K562 (cell line): ENCODE measurements around the gene GBA2.

ENCODE experiments used
- CTCF ChIP-seq, 3 experiments: IDR thresholded peaks in 2 of 3; conservative IDR thresholded peaks in 1 of 3; 2 replicates each; pipeline ENCODE4 v1.5.1; 2011 to 2012; ENCODE audit warnings: low read length in 3 of 3, mild to moderate bottlenecking in 3 of 3, control low read depth in 2 of 3, improper control_type of control experiment in 1 of 3, inconsistent platforms in 1 of 3, low read depth in 1 of 3, mixed read lengths in 1 of 3, moderate library complexity in 1 of 3; ENCODE audit not compliant: insufficient read depth in 2 of 3
- KLF6 ChIP-seq: fragments of 250-450 bp; sonication (Bioruptor Pico); IDR thresholded peaks from 2 replicates; pipeline ENCODE4 v1.4.0; 2020; ENCODE audit warnings: mild to moderate bottlenecking, moderate library complexity, borderline replicate concordance
- MEF2D ChIP-seq: conservative IDR thresholded peaks from 2 replicates; pipeline ENCODE4 v1.6.1; 2016; ENCODE audit warnings: low read depth, missing genetic modification characterization, missing compliant biosample characterization
- MXI1 ChIP-seq: IDR thresholded peaks from 2 replicates; pipeline ENCODE4 v1.6.1; 2011; ENCODE audit warnings: low read depth, mild to moderate bottlenecking, improper control_type of control experiment, low read length
- PBX2 ChIP-seq, 2 experiments: IDR thresholded peaks in 1 of 2; conservative IDR thresholded peaks in 1 of 2; 2 replicates each; pipeline ENCODE4 v1.6.1; 2016; ENCODE audit warnings: low read depth in 2 of 2, mild to moderate bottlenecking in 1 of 2, missing compliant biosample characterization in 1 of 2, missing genetic modification characterization in 1 of 2, moderate library complexity in 1 of 2
- POLR2AphosphoS5 ChIP-seq: IDR thresholded peaks from 2 replicates; pipeline ENCODE4 v1.6.1; 2011; ENCODE audit warnings: mild to moderate bottlenecking, low read depth, low read length, moderate library complexity; ENCODE audit not compliant: control insufficient read depth, insufficient read depth
- RBM39 ChIP-seq: fragments of 200-400 bp; formaldehyde crosslinking; optimal IDR thresholded peaks from 2 replicates; pipeline ENCODE3; 2018; ENCODE audit warnings: low read depth, low read length
- TAF1 ChIP-seq: IDR thresholded peaks from 2 replicates; pipeline ENCODE4 v1.6.1; 2011; ENCODE audit warnings: mild to moderate bottlenecking, low read length, moderate library complexity; ENCODE audit not compliant: insufficient read depth, control insufficient read depth, severe bottlenecking; ENCODE audit errors: extremely low read depth
- THAP7 ChIP-seq: fragments of 250-450 bp; sonication (Bioruptor Pico); IDR thresholded peaks from 2 replicates; pipeline ENCODE4 v1.5.0; 2021
- ZBTB34 ChIP-seq: fragments of 250-450 bp; sonication (Bioruptor Pico); IDR thresholded peaks from 2 replicates; pipeline ENCODE4 v1.8.0; 2021; ENCODE audit warnings: mild to moderate bottlenecking, moderate library complexity
- ZBTB7A ChIP-seq: IDR thresholded peaks from 2 replicates; pipeline ENCODE4 v1.6.1; 2011; ENCODE audit warnings: low read depth, mild to moderate bottlenecking, low read length, moderate library complexity, borderline replicate concordance; ENCODE audit not compliant: control insufficient read depth

- TF ChIP-seq RBM39 (no peak), TAF1 (peak; percentile 43), ZBTB34 (CRISPR knock-in tag) (no peak), CTCF (IDR thresholded peaks at IDR 0.05 in 2 of 3, conservative IDR thresholded peaks at IDR 0.05 in 1 of 3; ENCODE audit: insufficient read depth in 2 of 3, low read depth in 1 of 3, low read length in 3 of 3) (no peak), MXI1 (no peak), PBX2 (CRISPR knock-in tag; IDR thresholded peaks at IDR 0.05; ENCODE audit: low read depth) (no peak), PBX2 (tag; conservative IDR thresholded peaks at IDR 0.05; ENCODE audit: low read depth) (no peak), MEF2D (no peak), ZBTB7A (peak; percentile 77; the same call in 1 of the 2 replicates), THAP7 (no peak), POLR2AphosphoS5 (peak; percentile 60; the same call in 1 of the 2 replicates), KLF6 (CRISPR knock-in tag) (no peak)
Observed at GRCh38 chr9:35727676-35728040, 21.4 kb downstream of the GBA2 start.
